Ovary (tissue), 3 donors: ENCODE measurements around the gene DPP3.

Source experiments
- EP300 ChIP-seq: sonication (generic); formaldehyde crosslinking; IDR thresholded peaks from one replicate; pipeline ENCODE4 v1.6.1; 2017; ENCODE audit warnings: antibody characterized with exemption
- POLR2A ChIP-seq: fragments of 450-650 bp; IDR thresholded peaks from one replicate; pipeline ENCODE4 v1.6.1; 2017; ENCODE audit warnings: antibody characterized with exemption, mild to moderate bottlenecking, moderate library complexity
- TF ChIP-seq, protein P1 (sequence below), 3 donors: fragments of 450-650 bp in 2 of 3; fragments of 200-600 bp in 1 of 3; IDR thresholded peaks; one replicate each; pipeline versions ENCODE4 v1.5.1 to v1.8.0; 2016 to 2022; ENCODE audit warnings: antibody characterized with exemption in 3 of 3, mild to moderate bottlenecking in 1 of 3
- donor health status: DM: no; HTN: no; CAD: no.

DNA sequence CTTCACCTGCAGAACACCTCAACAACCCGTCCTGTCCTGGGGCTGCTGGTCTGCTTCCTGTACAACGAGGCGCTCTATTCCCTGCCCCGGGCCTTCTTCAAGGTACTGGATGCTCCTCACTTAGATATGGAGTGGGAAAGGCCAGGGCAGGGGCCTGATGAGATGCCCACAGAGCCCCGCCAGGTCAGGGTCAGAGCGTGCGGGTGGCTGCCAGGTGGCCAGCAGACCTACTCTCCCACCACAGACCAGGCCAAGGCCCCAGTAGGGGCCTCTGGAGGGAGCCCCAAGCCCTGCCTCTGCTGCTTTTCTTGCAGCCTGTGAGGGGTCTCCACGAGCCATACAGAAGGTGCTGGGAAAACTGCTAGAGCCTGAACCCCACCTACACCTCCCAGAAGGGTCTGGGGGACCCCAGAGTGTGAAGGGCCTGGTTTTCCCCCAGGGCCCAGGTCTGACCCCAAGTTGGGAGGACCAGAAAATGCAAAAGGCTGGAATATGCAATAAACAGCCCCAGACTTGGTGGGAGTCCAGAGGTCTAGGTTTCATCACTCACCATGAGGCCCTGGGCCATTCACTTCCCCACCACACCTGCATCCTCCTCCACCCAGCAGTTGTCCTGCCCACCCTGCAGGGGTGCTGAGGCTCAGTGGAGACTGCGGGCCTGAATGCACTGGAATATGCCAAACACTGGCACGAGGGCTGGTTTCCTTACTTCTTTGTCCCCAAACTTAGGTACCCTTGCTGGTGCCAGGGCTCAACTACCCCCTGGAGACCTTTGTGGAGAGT lies 50.9 kb downstream of the DPP3 start:
- TF ChIP-seq POLR2A (no peak), EP300 (no peak)
- TF ChIP-seq, protein P1, sequence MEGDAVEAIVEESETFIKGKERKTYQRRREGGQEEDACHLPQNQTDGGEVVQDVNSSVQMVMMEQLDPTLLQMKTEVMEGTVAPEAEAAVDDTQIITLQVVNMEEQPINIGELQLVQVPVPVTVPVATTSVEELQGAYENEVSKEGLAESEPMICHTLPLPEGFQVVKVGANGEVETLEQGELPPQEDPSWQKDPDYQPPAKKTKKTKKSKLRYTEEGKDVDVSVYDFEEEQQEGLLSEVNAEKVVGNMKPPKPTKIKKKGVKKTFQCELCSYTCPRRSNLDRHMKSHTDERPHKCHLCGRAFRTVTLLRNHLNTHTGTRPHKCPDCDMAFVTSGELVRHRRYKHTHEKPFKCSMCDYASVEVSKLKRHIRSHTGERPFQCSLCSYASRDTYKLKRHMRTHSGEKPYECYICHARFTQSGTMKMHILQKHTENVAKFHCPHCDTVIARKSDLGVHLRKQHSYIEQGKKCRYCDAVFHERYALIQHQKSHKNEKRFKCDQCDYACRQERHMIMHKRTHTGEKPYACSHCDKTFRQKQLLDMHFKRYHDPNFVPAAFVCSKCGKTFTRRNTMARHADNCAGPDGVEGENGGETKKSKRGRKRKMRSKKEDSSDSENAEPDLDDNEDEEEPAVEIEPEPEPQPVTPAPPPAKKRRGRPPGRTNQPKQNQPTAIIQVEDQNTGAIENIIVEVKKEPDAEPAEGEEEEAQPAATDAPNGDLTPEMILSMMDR (IDR thresholded peaks at IDR 0.05) = no peak
